SU-DHL-6 (cell line): ENCODE measurements around the gene CAMK2D.

Experiments used
- H2AFZ ChIP-seq: fragments of 200-600 bp; sonication (generic); 2 replicates; pipeline ENCODE4 v1.6.1; 2014; ENCODE audit warnings: low read depth, mild to moderate bottlenecking, moderate library complexity, mixed read lengths, antibody characterized with exemption, low read length; ENCODE audit not compliant: severe bottlenecking
- H3F3A ChIP-seq: fragments of 200-600 bp; shearing (Covaris generic); 2 replicates; pipeline ENCODE4 v1.6.0; 2016; ENCODE audit warnings: antibody characterized with exemption, mild to moderate bottlenecking; ENCODE audit not compliant: insufficient read depth
- H3K27ac ChIP-seq: fragments of 200-600 bp; sonication (generic); 2 replicates; pipeline ENCODE4 v1.5.1; 2016; ENCODE audit warnings: low read depth, mild to moderate bottlenecking, low read length, moderate library complexity, mixed read lengths
- H3K27me3 ChIP-seq: fragments of 200-600 bp; sonication (generic), shearing (Covaris generic); 2 replicates; pipeline ENCODE4 v1.6.0; 2014; ENCODE audit warnings: mild to moderate bottlenecking, low read length
- H3K36me3 ChIP-seq: fragments of 200-600 bp; sonication (generic); 2 replicates; pipeline ENCODE4 v1.6.1; 2014; ENCODE audit warnings: mild to moderate bottlenecking, low read length, mixed read lengths
- H3K4me2 ChIP-seq: fragments of 300-600, 200-600 bp; shearing (Covaris generic), sonication (generic); 2 replicates; pipeline ENCODE4 v1.6.0; 2014; ENCODE audit warnings: low read length, low read depth, mild to moderate bottlenecking; ENCODE audit not compliant: poor library complexity, severe bottlenecking
- H3K4me3 ChIP-seq: fragments of 200-600 bp; sonication (generic); 2 replicates; pipeline ENCODE4 v1.5.1; 2014; ENCODE audit warnings: antibody characterized with exemption, low read length, mild to moderate bottlenecking, mixed read lengths; ENCODE audit not compliant: insufficient read depth, poor library complexity, severe bottlenecking
- H3K79me2 ChIP-seq: fragments of 200-600 bp; sonication (generic); 2 replicates; pipeline ENCODE4 v1.6.1; 2014; ENCODE audit warnings: mild to moderate bottlenecking, low read length, moderate library complexity; ENCODE audit not compliant: insufficient read depth
- H3K9ac ChIP-seq: fragments of 200-600 bp; sonication (generic); 2 replicates; pipeline ENCODE4 v1.7.0; 2014; ENCODE audit warnings: mild to moderate bottlenecking, low read length
- H3K9me2 ChIP-seq: fragments of 200-600 bp; sonication (generic); replicated peaks from 2 replicates; pipeline ENCODE4 v1.6.1; 2014; ENCODE audit warnings: low read length; ENCODE audit not compliant: insufficient read depth
- H3K9me3 ChIP-seq: fragments of 200-600 bp; sonication (generic); 2 replicates; pipeline ENCODE4 v1.6.1; 2014; ENCODE audit warnings: low read length, mixed read lengths; ENCODE audit not compliant: insufficient read depth
- H4K20me1 ChIP-seq: fragments of 200-600 bp; sonication (generic); 2 replicates; pipeline ENCODE4 v1.6.1; 2014; ENCODE audit warnings: low read depth, mild to moderate bottlenecking, antibody characterized with exemption, low read length, moderate library complexity, mixed read lengths
- EZH2phosphoT487 ChIP-seq: fragments of 200-600 bp; sonication (generic), shearing (Covaris generic); conservative IDR thresholded peaks from 2 replicates; pipeline ENCODE4 v1.6.1; 2018; ENCODE audit warnings: mild to moderate bottlenecking, antibody characterized with exemption, low read length, moderate library complexity, mixed read lengths
- TF ChIP-seq, protein P1 (sequence below): fragments of 200-600 bp; sonication (generic); IDR thresholded peaks from one replicate; pipeline ENCODE4 v1.5.1; 2017; ENCODE audit warnings: antibody characterized with exemption, mild to moderate bottlenecking, low read length, moderate library complexity; ENCODE audit not compliant: insufficient read depth, poor library complexity, severe bottlenecking

Gene CAMK2D

DNA sequence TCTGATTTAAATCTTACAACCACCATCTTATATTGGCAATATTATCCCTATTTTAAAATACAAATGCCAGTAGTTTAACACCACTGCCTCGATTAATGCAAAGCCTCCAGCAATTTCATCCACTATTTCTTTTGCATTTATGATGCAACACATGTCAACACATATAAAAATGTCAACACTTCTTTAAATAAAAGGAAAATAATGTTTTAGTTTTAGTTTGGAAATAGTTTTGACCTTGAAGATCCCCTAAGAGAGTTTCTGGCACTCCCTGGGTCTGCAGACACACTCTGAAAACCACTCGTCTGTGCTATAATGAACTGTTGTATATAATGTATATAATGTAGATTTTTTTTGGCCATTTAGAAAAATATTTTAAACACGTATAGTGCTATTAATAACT lies 99.0 kb downstream of the CAMK2D start:
- Histone ChIP-seq H3K4me2 (no peak overlapping the region), H3K4me3 (no peak overlapping the region), H3K9me2 (no peaks in the 10 kb centered on the region), H3F3A (no peaks in the 10 kb centered on the region), H3K9ac (no peak overlapping the region), H4K20me1 (no peaks in the 10 kb centered on the region), H3K9me3 (no peaks in the 10 kb centered on the region), H3K27ac (no peak overlapping the region), H3K36me3 (no peaks in the 10 kb centered on the region), H3K79me2 (no peaks in the 10 kb centered on the region), H3K27me3 (no peaks in the 10 kb centered on the region), H2AFZ (no peak overlapping the region)
- no peak for TF ChIP-seq EZH2phosphoT487
- TF ChIP-seq, protein P1, sequence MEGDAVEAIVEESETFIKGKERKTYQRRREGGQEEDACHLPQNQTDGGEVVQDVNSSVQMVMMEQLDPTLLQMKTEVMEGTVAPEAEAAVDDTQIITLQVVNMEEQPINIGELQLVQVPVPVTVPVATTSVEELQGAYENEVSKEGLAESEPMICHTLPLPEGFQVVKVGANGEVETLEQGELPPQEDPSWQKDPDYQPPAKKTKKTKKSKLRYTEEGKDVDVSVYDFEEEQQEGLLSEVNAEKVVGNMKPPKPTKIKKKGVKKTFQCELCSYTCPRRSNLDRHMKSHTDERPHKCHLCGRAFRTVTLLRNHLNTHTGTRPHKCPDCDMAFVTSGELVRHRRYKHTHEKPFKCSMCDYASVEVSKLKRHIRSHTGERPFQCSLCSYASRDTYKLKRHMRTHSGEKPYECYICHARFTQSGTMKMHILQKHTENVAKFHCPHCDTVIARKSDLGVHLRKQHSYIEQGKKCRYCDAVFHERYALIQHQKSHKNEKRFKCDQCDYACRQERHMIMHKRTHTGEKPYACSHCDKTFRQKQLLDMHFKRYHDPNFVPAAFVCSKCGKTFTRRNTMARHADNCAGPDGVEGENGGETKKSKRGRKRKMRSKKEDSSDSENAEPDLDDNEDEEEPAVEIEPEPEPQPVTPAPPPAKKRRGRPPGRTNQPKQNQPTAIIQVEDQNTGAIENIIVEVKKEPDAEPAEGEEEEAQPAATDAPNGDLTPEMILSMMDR = no peak

DNA sequence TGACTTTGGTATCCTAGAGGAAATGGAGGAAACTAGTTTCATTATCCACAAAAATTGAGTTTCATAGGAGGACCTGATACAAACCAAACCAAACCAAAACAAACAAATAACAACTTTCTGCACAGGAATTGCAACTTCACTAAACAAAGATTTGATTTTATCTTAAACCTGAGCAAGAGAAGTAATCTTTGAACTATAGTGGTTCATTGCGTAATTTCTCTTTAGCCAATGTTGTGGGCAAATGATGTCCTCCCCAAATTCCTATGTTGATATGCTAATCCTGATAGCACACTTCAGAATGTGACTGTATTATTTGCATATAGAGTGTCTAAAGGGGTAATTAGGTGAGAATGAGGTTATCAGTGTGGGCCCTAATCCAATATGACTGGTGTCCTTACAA lies 102.4 kb downstream of the CAMK2D start:
- Histone ChIP-seq H3F3A (no peaks in the 10 kb centered on the region), H3K9me3 (no peaks in the 10 kb centered on the region), H3K27me3 (no peaks in the 10 kb centered on the region), H3K9ac (no peak overlapping the region), H3K36me3 (no peaks in the 10 kb centered on the region), H3K79me2 (no peaks in the 10 kb centered on the region), H2AFZ (no peak overlapping the region), H3K4me2 (no peak overlapping the region), H3K27ac (no peak overlapping the region), H3K9me2 (no peaks in the 10 kb centered on the region), H4K20me1 (no peaks in the 10 kb centered on the region), H3K4me3 (no peak overlapping the region)
- no peak for TF ChIP-seq EZH2phosphoT487

DNA sequence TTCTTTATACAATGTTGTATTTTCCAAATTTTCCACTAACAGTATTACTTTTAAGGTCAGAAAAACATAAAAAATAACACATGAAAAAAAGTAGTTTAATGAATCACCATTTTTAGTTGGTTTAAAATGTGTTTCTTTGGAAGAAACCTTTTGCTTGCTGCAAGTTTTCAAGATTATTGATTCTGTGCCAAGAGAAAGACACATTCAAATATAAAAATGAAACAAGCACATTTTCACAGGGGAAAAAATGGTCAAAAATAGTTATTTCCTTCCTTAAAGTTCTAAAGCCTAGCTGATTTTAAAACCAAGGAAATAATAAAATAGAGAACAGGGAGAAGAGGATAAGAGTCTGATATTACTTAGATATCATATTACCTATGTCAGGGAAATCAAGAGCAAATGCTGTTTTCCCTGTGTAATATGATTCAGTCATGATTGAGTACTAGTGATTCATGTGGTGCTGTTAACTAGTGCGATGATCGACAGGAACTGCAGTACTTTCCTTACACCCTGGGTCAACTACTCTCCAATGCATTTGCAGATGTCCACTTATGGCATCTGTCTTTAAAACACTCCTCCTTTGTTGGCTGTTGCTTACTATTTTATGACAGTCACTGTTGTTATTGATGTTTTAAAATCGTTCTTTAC lies 103.8 kb downstream of the CAMK2D start:
- Histone ChIP-seq H3K36me3 (no peaks in the 10 kb centered on the region), H3K4me3 (no peak overlapping the region), H4K20me1 (no peaks in the 10 kb centered on the region), H3K9me3 (no peaks in the 10 kb centered on the region), H3K79me2 (no peaks in the 10 kb centered on the region), H2AFZ (no peak overlapping the region), H3K9ac (no peak overlapping the region), H3F3A (no peaks in the 10 kb centered on the region), H3K4me2 (no peak overlapping the region), H3K27me3 (no peaks in the 10 kb centered on the region), H3K27ac (no peak overlapping the region), H3K9me2 (no peaks in the 10 kb centered on the region)
- TF ChIP-seq, protein P1 = no peak
- TF ChIP-seq EZH2phosphoT487 = no peak

DNA sequence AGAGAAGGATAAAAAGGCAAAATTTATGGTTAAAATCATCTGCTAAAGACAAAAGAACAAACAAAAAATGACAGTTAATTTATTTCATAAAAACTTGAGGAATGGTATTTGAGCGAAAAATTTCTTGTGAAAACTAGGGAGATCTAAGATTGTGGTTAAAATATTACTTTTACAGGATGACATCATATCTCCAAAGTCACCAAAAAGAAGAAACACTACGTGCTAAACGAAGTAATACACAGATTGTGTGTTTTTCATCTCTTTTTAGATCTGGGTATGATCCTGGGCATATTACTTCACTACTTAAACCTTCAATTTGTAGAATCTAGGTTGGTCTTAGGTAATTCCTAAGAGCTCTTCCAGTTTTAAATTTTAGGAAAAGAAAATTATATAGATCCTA lies 107.7 kb downstream of the CAMK2D start:
- H3K9me3 ChIP-seq = no peaks in the 10 kb centered on the region
- H3K9me2 ChIP-seq = no peaks in the 10 kb centered on the region
- no peaks in the 10 kb centered on the region for H3K36me3 ChIP-seq
- no peaks in the 10 kb centered on the region for H3K27me3 ChIP-seq
- H3F3A ChIP-seq = no peaks in the 10 kb centered on the region
- no peak overlapping the region for H3K4me2 ChIP-seq
- H3K79me2 ChIP-seq = no peaks in the 10 kb centered on the region
- no peak overlapping the region for H3K9ac ChIP-seq
- no peak overlapping the region for H2AFZ ChIP-seq
- no peaks in the 10 kb centered on the region for H4K20me1 ChIP-seq
- no peak overlapping the region for H3K4me3 ChIP-seq
- H3K27ac ChIP-seq = no peak overlapping the region
- TF ChIP-seq, protein P1 = no peak
- TF ChIP-seq EZH2phosphoT487 = no peak
